ENCODE data around the gene ZDHHC17.

DNA sequence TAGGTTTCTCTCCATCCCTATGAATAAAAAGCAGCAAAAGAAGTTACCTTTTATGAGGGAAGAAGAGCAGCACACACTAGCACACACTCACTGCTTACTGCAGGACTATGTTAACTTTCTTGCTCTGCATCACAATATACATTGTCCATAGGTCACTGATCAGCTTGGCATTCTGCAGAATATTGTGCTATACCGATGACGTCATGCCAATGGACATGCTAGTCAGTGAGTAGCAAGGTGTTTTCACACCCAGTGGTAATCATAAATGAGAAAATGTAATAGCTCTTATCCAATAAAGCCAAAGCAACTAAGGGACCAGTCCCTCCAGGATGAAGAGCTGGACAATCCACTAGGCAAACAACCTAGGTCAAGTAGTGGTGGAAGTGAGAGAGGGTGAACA, 16.7 kb upstream of the ZDHHC17 start:
- TF ChIP-seq EZH2 (IDR thresholded peaks at IDR 0.05; ENCODE audit: insufficient read depth, poor library complexity, severe bottlenecking) (no peak), EZH2phosphoT487 (IDR thresholded peaks at IDR 0.05; ENCODE audit: insufficient read depth, low read depth) (no peak)
